HG02981 (cell line): Measurements from ENCODE around the gene GJA5.

Source experiments
- ATAC-seq: cut with Tn5 transposase; IDR thresholded peaks from one replicate; pipeline ENCODE4 v1.9.1; 2021; ENCODE audit warnings: mild to moderate bottlenecking, moderate library complexity; ENCODE audit not compliant: unreplicated experiment

The GJA5 gene

GRCh38 chr1:147768101-147768500 lies 7.7 kb upstream of the GJA5 start:
- no peak for ATAC-seq

GRCh38 chr1:147762233-147763024 lies 2.0 kb upstream of the GJA5 start:
- ATAC-seq, result no peak

GRCh38 chr1:147758379-147759100 lies 1.9 kb downstream of the GJA5 start:
- no peak for ATAC-seq

- no peak for ATAC-seq
These were observed 3.1 kb downstream of the GJA5 start for GRCh38 chr1:147757015-147757990.

- no peak for ATAC-seq
These were observed 4.1 kb downstream of the GJA5 start for GRCh38 chr1:147756341-147756740.

GRCh38 chr1:147754661-147755060 lies 5.7 kb downstream of the GJA5 start:
- ATAC-seq, result no peak

GRCh38 chr1:147753081-147753480 lies 7.3 kb downstream of the GJA5 start:
- ATAC-seq, result no peak

- ATAC-seq, result no peak
These were observed 7.9 kb downstream of the GJA5 start for GRCh38 chr1:147752511-147752910.

GRCh38 chr1:147751346-147751745 lies 9.1 kb downstream of the GJA5 start:
- ATAC-seq, result no peak

GRCh38 chr1:147750618-147751217 lies 9.7 kb downstream of the GJA5 start:
- no peak for ATAC-seq

GRCh38 chr1:147749792-147750191 lies 10.6 kb downstream of the GJA5 start:
- ATAC-seq, result no peak

- ATAC-seq, result no peak
These were observed 11.6 kb downstream of the GJA5 start for GRCh38 chr1:147748676-147749350.

GRCh38 chr1:147747966-147748365 lies 12.4 kb downstream of the GJA5 start:
- no peak for ATAC-seq

- no peak for ATAC-seq
These were observed 15.1 kb downstream of the GJA5 start for GRCh38 chr1:147745271-147745670.

GRCh38 chr1:147741065-147741464 lies 19.3 kb downstream of the GJA5 start:
- no peak for ATAC-seq

GRCh38 chr1:147740391-147740790 lies 20.0 kb downstream of the GJA5 start:
- ATAC-seq, result no peak

- no peak for ATAC-seq
These were observed 21.5 kb downstream of the GJA5 start for GRCh38 chr1:147738739-147739476.

- no peak for ATAC-seq
These were observed 22.3 kb downstream of the GJA5 start for GRCh38 chr1:147738129-147738528.

- ATAC-seq, result no peak
These were observed 23.5 kb downstream of the GJA5 start for GRCh38 chr1:147736883-147737282.

- ATAC-seq, result no peak
These were observed 25.0 kb downstream of the GJA5 start for GRCh38 chr1:147735423-147735822.
